Skin epidermis (tissue), 12 donors: ENCODE results near the gene ZFP62.

ENCODE experiments used
- H3K27ac ChIP-seq, 21 experiments: fragments of 200-600 bp; sonication (generic) in 11 of 21; one replicate each; pipeline ENCODE4 v1.5.0; 2020; ENCODE audit warnings: mild to moderate bottlenecking in 3 of 21, inconsistent platforms in 2 of 21, moderate library complexity in 2 of 21
- H3K4me3 ChIP-seq, 7 experiments: fragments of 200-600 bp; sonication (generic) in 2 of 7; one replicate each; pipeline ENCODE4 v1.5.0; 2020; ENCODE audit warnings: inconsistent platforms in 2 of 7, mild to moderate bottlenecking in 2 of 7, moderate library complexity in 1 of 7

The ZFP62 gene

DNA sequence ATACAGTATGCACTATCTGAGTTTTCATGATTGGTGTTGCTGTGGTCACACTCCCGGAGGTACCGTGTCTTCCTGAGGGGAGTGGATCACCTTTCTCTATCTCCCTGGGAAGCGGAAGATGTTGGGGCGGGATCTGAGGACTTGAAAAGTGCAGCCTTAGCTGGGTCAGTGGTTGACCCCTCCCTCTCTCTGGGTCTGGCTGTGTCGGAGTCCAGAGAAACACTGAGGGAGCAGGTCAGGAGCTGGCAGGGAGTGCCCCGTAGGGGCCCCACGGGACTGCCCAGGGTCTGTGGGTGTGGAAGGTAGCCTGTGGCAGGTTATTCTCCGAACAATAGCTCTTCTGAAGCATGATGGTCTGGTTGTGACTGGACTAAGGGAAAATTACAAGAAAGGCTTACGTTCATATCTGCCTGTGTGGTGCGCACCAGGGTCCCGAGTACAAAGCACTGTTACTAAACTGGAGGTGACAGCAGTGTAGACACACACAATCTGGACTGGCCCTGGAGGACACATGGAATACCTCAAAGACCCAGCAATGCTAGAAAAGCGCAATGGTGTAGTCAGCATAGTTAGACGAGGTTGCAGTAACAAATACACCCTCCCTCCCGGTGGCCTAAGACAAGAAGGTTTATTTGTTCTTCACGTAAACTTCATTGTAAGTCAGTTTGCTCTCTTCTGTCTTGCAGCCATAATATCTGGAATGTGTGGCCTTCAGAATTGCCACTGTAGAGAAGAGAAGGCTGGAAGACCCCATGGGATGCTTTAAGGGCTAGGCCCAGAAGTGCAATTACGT lies 9.4 kb upstream of the ZFP62 start:
- Histone ChIP-seq H3K27ac (peak overlapping the region in 1 of 21 experiments; percentile 7), H3K4me3 (no peak overlapping the region)

- Histone ChIP-seq H3K4me3 (no peak overlapping the region), H3K27ac (no peak overlapping the region)
Measured at GRCh38 chr5:180869587-180869986, 8.5 kb upstream of the ZFP62 start.

DNA sequence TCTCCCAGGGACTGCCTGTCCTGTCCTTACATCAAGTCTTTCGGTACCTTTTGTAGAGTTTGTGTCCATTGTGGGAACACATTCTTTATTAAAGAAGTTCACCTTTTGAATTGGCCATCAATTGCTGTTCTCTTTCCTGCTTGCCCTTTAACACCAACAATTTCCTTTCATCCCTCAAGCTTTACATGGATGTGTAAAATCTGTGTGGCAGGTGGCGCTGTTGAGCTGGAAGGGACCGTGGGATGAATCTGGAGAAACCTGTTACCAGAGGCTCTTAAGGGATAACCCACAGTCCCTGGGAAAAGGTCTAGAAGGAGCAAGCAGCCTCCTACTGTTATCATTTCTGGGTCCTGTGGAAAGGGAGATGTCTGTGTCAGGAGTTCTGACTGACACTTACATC lies 7.9 kb upstream of the ZFP62 start:
- no peak overlapping the region for H3K4me3 ChIP-seq
- no peak overlapping the region for H3K27ac ChIP-seq

DNA sequence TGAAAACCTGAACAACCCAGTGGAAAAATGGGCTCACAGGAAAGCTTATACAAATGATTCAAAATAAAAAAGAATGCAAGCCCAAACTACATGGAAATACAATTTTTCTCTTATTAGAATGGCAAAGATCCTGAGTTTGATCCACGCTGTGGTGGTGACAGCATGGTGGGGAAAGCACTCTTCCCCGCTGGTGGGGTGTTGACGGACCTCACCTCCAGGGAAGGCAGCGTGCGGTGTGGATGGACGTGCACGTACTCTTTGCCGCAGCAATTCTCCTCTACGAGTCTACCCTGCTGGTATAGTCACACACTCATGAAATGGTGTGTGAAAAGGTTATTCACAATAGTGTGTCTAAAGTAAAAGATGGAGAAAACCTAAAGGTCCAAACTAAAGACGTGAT lies 5.9 kb upstream of the ZFP62 start:
- Histone ChIP-seq H3K27ac (no peak overlapping the region), H3K4me3 (no peak overlapping the region)

DNA sequence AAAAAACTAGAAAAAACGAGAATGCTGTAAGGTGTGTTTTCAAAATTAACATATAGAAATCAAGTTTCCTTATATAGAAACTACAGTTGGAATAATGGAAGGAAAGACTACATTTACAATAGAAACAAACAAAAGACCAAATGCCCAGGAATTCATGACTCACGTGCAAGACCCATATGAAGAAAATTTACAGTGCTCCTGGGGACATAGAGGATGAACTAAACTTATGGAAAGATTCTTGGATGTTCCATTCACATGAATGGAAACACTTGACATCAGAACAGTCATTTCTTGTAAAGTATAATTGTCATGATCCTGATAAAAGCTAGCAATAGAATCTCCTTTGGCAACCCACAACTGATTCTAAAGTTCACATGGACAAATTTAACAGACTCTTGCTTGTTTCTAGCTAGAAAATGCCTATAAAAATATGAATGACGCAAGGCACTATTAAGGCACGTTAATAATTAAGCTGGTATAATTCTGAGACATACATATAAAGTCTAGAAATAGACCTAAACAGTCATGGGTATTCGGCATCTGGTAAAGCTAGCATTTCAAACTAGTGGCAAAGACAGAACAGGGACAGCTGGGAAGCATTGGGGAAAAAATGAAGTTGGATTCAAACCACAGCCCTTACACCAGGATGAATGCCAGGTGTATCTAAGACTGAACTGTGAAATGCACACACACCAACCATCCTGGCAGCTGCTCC lies 5.1 kb upstream of the ZFP62 start:
- Histone ChIP-seq H3K27ac (no peak overlapping the region), H3K4me3 (no peak overlapping the region)

GRCh38 chr5:180862645-180863044 lies 1.6 kb upstream of the ZFP62 start:
- Histone ChIP-seq H3K4me3 (no peak overlapping the region), H3K27ac (peak overlapping the region in 1 of 21 experiments; percentile 45)

DNA sequence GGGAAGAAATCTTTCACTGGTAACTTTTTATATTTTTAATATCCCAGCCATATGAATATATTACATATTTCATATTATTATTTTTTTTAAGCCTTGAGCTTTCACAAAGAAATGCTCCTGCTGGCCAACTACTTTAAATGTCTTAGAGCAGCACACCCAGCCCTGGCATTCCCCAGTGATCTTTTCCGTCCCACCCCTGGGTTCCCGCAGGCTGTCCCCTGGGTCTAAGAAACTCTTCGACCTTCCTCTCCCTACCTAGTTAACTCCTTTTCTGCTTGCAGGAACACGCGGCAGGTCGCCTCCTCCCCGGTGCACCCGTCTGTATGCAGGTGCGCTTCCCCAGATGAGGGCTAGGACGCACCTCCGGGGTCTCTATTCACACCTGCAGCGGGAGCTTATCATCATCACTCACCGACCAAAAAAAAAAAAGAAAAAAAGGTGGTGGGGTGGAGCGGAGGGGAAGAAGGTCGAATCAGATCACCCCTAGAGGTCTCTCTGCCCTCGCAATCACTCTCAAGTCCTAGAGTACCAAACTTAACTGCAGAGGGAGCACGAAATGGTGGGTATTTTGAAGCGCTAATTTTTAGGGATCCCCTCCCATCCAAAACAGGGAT lies 696 bp downstream of the ZFP62 start:
- H3K27ac ChIP-seq = peak overlapping the region; percentile 65 to 96 (median 88)
- peak overlapping the region; percentile 49 to 92 (median 63) for H3K4me3 ChIP-seq

GRCh38 chr5:180858586-180858985 lies 2.5 kb downstream of the ZFP62 start:
- H3K4me3 ChIP-seq = no peak overlapping the region
- no peak overlapping the region for H3K27ac ChIP-seq

- Histone ChIP-seq H3K4me3 (no peak overlapping the region), H3K27ac (no peak overlapping the region)
Measured at GRCh38 chr5:180853848-180854176, 7.3 kb downstream of the ZFP62 start.

DNA sequence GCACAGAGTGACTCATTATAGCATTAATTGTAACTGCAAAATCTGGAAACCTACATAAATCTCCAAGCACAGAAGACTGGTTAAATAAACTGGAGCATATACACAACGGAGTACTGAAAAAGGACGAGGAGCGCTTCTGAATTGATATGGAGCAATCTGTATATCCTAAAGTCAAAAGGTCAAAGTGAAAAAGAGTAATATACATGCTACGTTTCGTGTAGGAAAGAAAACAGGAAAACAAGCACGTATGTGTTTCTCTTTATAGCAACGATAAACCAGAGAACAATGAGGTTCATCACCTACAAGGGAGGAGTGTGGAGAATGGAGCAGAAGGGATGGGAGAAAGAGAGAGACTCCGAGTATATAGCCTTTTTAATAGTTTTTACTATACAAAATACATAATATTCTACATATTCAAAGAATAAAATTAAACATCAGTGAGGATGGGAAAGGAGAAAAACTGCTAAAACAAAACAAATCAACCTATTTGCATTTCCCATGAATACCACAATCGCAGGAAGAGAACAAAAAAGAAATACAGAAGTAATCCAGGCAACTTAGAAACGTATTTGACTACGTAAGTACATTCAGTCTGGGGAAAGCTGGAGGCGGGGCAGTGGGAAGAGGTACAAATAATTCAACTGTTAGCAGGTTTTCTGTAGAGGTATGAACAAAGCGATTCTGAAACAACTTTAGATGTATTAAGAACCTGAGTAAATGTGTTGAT lies 7.8 kb downstream of the ZFP62 start:
- H3K27ac ChIP-seq = no peak overlapping the region
- H3K4me3 ChIP-seq = no peak overlapping the region

GRCh38 chr5:180852495-180852894 lies 8.6 kb downstream of the ZFP62 start:
- Histone ChIP-seq H3K27ac (no peak overlapping the region), H3K4me3 (no peak overlapping the region)

DNA sequence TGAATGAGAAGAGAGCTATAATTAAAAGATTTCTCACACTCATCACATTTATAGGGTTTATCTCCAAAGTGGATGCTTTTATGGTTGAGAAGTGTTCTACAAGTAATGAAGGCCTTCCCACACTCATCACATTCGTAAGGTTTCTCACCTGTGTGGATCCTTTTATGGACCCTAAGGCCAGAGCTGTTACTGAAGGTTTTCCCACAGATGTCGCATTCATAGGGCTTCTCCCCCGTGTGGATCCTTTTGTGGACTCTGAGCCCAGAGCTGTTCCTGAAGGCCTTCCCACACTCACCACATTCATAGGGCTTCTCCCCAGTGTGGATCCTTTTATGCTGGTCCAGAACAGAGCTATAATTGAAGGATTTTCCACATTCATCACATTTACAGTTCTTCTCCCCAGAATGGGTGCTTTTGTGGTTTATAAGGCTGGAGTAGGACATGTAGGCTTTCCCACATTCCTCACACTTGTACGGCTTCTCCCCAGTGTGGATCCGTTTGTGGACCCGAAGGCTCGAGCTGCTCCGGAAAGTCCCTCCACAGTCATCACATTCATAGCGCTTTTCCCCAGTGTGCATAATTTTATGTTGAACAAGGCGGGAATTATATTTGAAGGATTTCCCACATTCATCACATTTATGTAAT lies 10.5 kb downstream of the ZFP62 start:
- H3K4me3 ChIP-seq = no peak overlapping the region
- H3K27ac ChIP-seq = no peak overlapping the region

- no peak overlapping the region for H3K27ac ChIP-seq
- no peak overlapping the region for H3K4me3 ChIP-seq
Measured at GRCh38 chr5:180849827-180850226, 11.2 kb downstream of the ZFP62 start.

DNA sequence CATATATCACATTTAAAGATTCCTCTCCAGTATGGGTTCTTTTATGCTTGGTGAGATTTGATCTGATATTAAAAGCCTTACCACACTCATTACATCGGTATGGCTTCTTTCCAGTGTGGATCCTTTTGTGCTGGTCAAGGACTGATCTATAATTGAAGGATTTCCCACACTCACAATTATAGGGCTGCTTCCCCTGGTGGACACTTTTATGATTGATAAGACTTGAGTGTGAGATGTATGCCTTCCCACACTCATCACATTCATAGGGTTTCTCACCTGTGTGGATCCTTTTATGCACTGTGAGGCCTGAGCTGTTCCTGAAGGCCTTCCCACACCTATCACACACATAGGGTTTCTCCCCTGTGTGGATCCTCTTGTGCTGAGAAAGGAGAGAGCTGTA lies 12.2 kb downstream of the ZFP62 start:
- Histone ChIP-seq H3K4me3 (no peak overlapping the region), H3K27ac (no peak overlapping the region)

GRCh38 chr5:180848265-180848664 lies 12.8 kb downstream of the ZFP62 start:
- no peak overlapping the region for H3K4me3 ChIP-seq

GRCh38 chr5:180847026-180847425 lies 14.1 kb downstream of the ZFP62 start:
- H3K27ac ChIP-seq = no peak overlapping the region

More at GRCh38 chr5:180848265-180848664, 12.8 kb downstream of the ZFP62 start:
- no peak overlapping the region for H3K27ac ChIP-seq

GRCh38 chr5:180844858-180845257 lies 16.2 kb downstream of the ZFP62 start:
- no peak overlapping the region for H3K4me3 ChIP-seq
- no peak overlapping the region for H3K27ac ChIP-seq

More at GRCh38 chr5:180847026-180847425, 14.1 kb downstream of the ZFP62 start:
- H3K4me3 ChIP-seq = no peak overlapping the region

DNA sequence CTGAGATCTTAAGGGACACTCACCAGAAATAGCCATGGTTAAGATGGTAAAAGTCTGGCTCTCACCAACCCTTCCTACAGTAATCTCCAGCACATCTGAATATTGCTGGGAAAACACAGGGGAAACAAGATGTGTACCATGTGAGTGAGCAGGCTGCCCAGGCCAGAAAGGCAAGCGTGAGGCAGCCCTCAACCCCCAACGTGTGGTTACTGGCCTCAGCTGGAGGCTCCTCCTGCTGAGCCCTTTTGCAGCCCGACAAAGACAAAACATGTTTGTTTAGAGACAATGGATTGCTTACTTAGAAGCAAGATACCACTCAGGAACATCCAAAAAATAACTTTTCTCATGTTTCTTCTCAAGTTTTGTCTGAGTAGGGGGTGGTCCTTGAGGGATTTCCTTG lies 16.6 kb downstream of the ZFP62 start:
- no peak overlapping the region for H3K27ac ChIP-seq
- no peak overlapping the region for H3K4me3 ChIP-seq

DNA sequence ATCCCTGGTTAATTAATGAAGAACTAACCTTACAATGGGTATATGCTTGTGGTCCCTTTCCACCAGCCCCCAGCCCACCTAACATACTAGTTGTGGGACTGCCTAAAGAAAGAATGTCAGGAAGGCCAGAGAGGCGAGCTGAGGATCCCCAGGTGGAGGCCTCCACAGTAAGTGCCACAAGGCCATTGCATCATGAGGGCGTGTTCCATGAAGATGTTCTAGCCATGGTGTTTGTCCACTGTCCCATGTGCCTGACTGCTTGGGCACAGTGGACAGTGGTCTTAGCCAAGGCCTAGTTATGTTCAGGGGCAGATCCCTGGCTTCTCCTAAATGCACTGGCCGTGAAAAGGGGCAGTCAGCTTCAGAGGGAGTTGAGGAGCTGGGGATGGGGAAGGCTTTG lies 21.1 kb downstream of the ZFP62 start:
- no peak overlapping the region for H3K27ac ChIP-seq
- H3K4me3 ChIP-seq = no peak overlapping the region

- no peak overlapping the region for H3K27ac ChIP-seq
- no peak overlapping the region for H3K4me3 ChIP-seq
Measured at GRCh38 chr5:180839227-180839626, 21.8 kb downstream of the ZFP62 start.
